ENCODE data around the gene CNTNAP2. TPM values are rescaled to one million over a fixed set of nuclear protein-coding genes. Genes with fewer than 3 reads are reported as not detected.

CNTNAP2 gene
- total and polyA plus RNA-seq, 4 donors: 0.14 to 2.3 (median 1.1) TPM

- TF ChIP-seq REST (IDR thresholded peaks at IDR 0.05) (no peak), FOXA2 (IDR thresholded peaks at IDR 0.05) (no peak), HNF4G (IDR thresholded peaks at IDR 0.05) (no peak), ATF3 (IDR thresholded peaks at IDR 0.05) (no peak), FOXA1 (IDR thresholded peaks at IDR 0.05) (no peak)
Observed at GRCh38 chr7:148391591-148391990, 2275.0 kb downstream of the CNTNAP2 start (continued).

GRCh38 chr7:148394582-148394981 is 2278.0 kb downstream of the CNTNAP2 start:
- no peak for TF ChIP-seq NR2F2 (IDR thresholded peaks at IDR 0.05)
- Histone ChIP-seq H3K4me3 (ENCODE audit: low read depth in 1 of 3, low read length in 3 of 3) (no peak overlapping the region), H3K36me3 (ENCODE audit: control insufficient read depth in 4 of 4, insufficient read depth in 3 of 4, low read depth in 1 of 4, low read length in 3 of 4) (no peaks in the 10 kb centered on the region), H3K27ac (ENCODE audit: low read depth in 1 of 2, low read length in 2 of 2) (no peak overlapping the region), H3K9me3 (ENCODE audit: control insufficient read depth in 4 of 4, low read length in 3 of 4) (no peaks in the 10 kb centered on the region), H3K9ac (ENCODE audit: low read depth in 1 of 2, low read length in 2 of 2) (no peak overlapping the region), H3K27me3 (ENCODE audit: control insufficient read depth in 4 of 4, insufficient read depth in 4 of 4, low read length in 3 of 4) (no peaks in the 10 kb centered on the region), H3K4me1 (ENCODE audit: control insufficient read depth in 4 of 4, insufficient read depth in 4 of 4, low read length in 3 of 4) (no peaks in the 10 kb centered on the region)
- WGBS: 93% methylated on average over 3 of the region's 3 CpGs
- no peak for DNase-seq (ENCODE audit: low spot score)

DNA sequence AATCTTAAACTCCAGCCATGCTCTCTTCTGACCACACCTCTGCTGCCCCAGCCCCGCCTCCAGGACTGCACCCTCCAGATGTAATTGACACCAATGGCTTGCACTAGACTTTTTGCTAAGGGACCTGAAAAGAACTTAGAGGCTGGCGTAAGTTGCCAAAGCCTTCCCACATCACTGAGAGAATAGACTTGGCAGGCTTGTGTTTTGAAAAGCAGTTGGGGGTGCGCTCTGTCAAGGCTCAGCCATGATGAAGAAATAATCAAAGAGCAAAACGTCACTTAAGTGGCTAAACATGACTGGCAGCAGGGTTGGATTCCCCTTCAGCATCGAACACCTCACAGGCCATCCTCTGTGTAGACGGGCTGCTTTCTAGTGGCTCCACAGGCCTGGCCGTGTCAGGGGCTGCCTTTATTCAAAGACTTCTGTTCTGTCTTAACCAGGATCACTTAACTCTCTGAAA is 2278.8 kb downstream of the CNTNAP2 start:
- no peak for TF ChIP-seq EGR1 (IDR thresholded peaks at IDR 0.05; ENCODE audit: low read depth in 2 of 2)
- TF ChIP-seq SP1 (IDR thresholded peaks at IDR 0.05): no peak
- no peak for TF ChIP-seq RAD21 (IDR thresholded peaks at IDR 0.05)
- TF ChIP-seq JUND (IDR thresholded peaks at IDR 0.05): no peak
- TF ChIP-seq HNF4A (conservative IDR thresholded peaks at IDR 0.05): no peak
- no peak for TF ChIP-seq TAF1 (conservative IDR thresholded peaks at IDR 0.05)
- TF ChIP-seq GABPA (IDR thresholded peaks at IDR 0.05 in 1 of 2, conservative IDR thresholded peaks at IDR 0.05 in 1 of 2): no peak
- TF ChIP-seq RXRA (IDR thresholded peaks at IDR 0.05): no peak

More for the DNA sequence above, 2278.8 kb downstream of the CNTNAP2 start:
- H3K4me1 ChIP-seq (ENCODE audit: control insufficient read depth in 4 of 4, insufficient read depth in 4 of 4, low read length in 3 of 4): no peaks in the 10 kb centered on the region
- no peak overlapping the region for H3K4me3 ChIP-seq (ENCODE audit: low read depth in 1 of 3, low read length in 3 of 3)
- 85% methylated on average over 7 of the region's 7 CpGs for WGBS
- no peak for DNase-seq (ENCODE audit: low spot score)
- no peak overlapping the region for H3K9ac ChIP-seq (ENCODE audit: low read depth in 1 of 2, low read length in 2 of 2)
- no peaks in the 10 kb centered on the region for H3K9me3 ChIP-seq (ENCODE audit: control insufficient read depth in 4 of 4, low read length in 3 of 4)
- H3K36me3 ChIP-seq (ENCODE audit: control insufficient read depth in 4 of 4, insufficient read depth in 3 of 4, low read depth in 1 of 4, low read length in 3 of 4): no peaks in the 10 kb centered on the region
- H3K27ac ChIP-seq (ENCODE audit: low read depth in 1 of 2, low read length in 2 of 2): no peak overlapping the region
- no peaks in the 10 kb centered on the region for H3K27me3 ChIP-seq (ENCODE audit: control insufficient read depth in 4 of 4, insufficient read depth in 4 of 4, low read length in 3 of 4)
